RWPE2 (cell line): Measurements from ENCODE around the gene NFYC.
A peak's percentile ranks its signal among the peaks of the same experiment; 100 is the strongest.
"Not testable (repeated sequence)": the region's sequence is repeated elsewhere in the genome, so short reads cannot be mapped to it uniquely, and the experiment has no call there.

Source experiments
- ATAC-seq: fragments of 200-7000 bp; cut with Tn5 transposase; 3 replicates; pipeline ENCODE4 v1.9.1; 2021; ENCODE audit warnings: low read depth
- DNase-seq: peaks from one replicate; pipeline ENCODE4 v3.0.0-alpha.2; 2020; ENCODE audit warnings: low spot score
- H3K27ac ChIP-seq: fragments of 450-650 bp; 2 replicates; pipeline ENCODE4 v1.5.1; 2017; ENCODE audit warnings: mild to moderate bottlenecking; ENCODE audit not compliant: poor library complexity, severe bottlenecking
- H3K27me3 ChIP-seq: fragments of 250-450 bp; sonication (Bioruptor Pico); 2 replicates; pipeline ENCODE4 v1.5.1; 2021; ENCODE audit warnings: mild to moderate bottlenecking, moderate library complexity; ENCODE audit not compliant: insufficient read depth, poor library complexity, severe bottlenecking
- H3K36me3 ChIP-seq: fragments of 250-450 bp; sonication (Bioruptor Pico); 2 replicates; pipeline ENCODE4 v1.5.1; 2020; ENCODE audit warnings: low read depth, mild to moderate bottlenecking, moderate library complexity
- H3K4me1 ChIP-seq: fragments of 250-450 bp; sonication (Bioruptor Pico); 2 replicates; pipeline ENCODE4 v1.5.1; 2021; ENCODE audit warnings: mild to moderate bottlenecking, moderate library complexity; ENCODE audit not compliant: insufficient read depth, poor library complexity, severe bottlenecking
- H3K4me3 ChIP-seq: fragments of 250-450 bp; sonication (Bioruptor Pico); 2 replicates; pipeline ENCODE4 v1.5.1; 2021; ENCODE audit warnings: mild to moderate bottlenecking, moderate library complexity; ENCODE audit not compliant: severe bottlenecking
- H3K9me3 ChIP-seq: fragments of 250-450 bp; sonication (Bioruptor Pico); 2 replicates; pipeline ENCODE4 v1.5.1; 2021; ENCODE audit warnings: mild to moderate bottlenecking, moderate library complexity; ENCODE audit not compliant: severe bottlenecking
- CTCF ChIP-seq: fragments of 450-650 bp; IDR thresholded peaks from one replicate; pipeline ENCODE4 v1.5.1; 2017; ENCODE audit warnings: mild to moderate bottlenecking, moderate library complexity; ENCODE audit not compliant: poor library complexity, severe bottlenecking

NFYC gene

GRCh38 chr1:40720493-40720892 lies 29.0 kb downstream of the NFYC start:
- no peak for TF ChIP-seq CTCF
- H3K36me3 ChIP-seq: peaks cover 4% of the 10 kb centered on the region
- H3K27ac ChIP-seq: no peak overlapping the region
- H3K4me3 ChIP-seq: no peak overlapping the region
- H3K9me3 ChIP-seq: peaks cover 2% of the 10 kb centered on the region
- ATAC-seq (no peak), DNase-seq (no peak)
- H3K4me1 ChIP-seq: peaks cover 3% of the 10 kb centered on the region
- no peaks in the 10 kb centered on the region for H3K27me3 ChIP-seq

GRCh38 chr1:40722622-40723021 lies 31.1 kb downstream of the NFYC start:
- no peak overlapping the region for H3K27ac ChIP-seq
- no peak for TF ChIP-seq CTCF
- peaks cover 5% of the 10 kb centered on the region for H3K4me1 ChIP-seq
- H3K27me3 ChIP-seq: no peaks in the 10 kb centered on the region
- H3K9me3 ChIP-seq: peaks cover 2% of the 10 kb centered on the region
- peaks cover 4% of the 10 kb centered on the region for H3K36me3 ChIP-seq
- H3K4me3 ChIP-seq: no peak overlapping the region
- DNase-seq (no peak), ATAC-seq (no peak)

GRCh38 chr1:40723196-40723955 lies 31.9 kb downstream of the NFYC start:
- peaks cover 9% of the 10 kb centered on the region for H3K4me1 ChIP-seq
- no peak for ATAC-seq
- H3K36me3 ChIP-seq: peaks cover 4% of the 10 kb centered on the region
- H3K27me3 ChIP-seq: no peaks in the 10 kb centered on the region
- no peak overlapping the region for H3K4me3 ChIP-seq
- no peak for DNase-seq
- no peak for TF ChIP-seq CTCF
- H3K9me3 ChIP-seq: peaks cover 2% of the 10 kb centered on the region
- no peak overlapping the region for H3K27ac ChIP-seq

GRCh38 chr1:40727662-40728061 lies 36.2 kb downstream of the NFYC start:
- not testable (repeated sequence) for H3K4me3 ChIP-seq, H3K9me3 ChIP-seq, H3K36me3 ChIP-seq, H3K4me1 ChIP-seq, H3K27me3 ChIP-seq, DNase-seq
- H3K27ac ChIP-seq: peak overlapping the region; percentile 24
- ATAC-seq: peak; percentile 61

GRCh38 chr1:40729316-40729862 lies 37.9 kb downstream of the NFYC start:
- not testable (repeated sequence) for H3K36me3 ChIP-seq, H3K9me3 ChIP-seq, H3K27me3 ChIP-seq, ATAC-seq, H3K27ac ChIP-seq, H3K4me1 ChIP-seq, DNase-seq, H3K4me3 ChIP-seq

- H3K27me3 ChIP-seq: no peaks in the 10 kb centered on the region
- H3K4me1 ChIP-seq: peaks cover 16% of the 10 kb centered on the region
- no peak overlapping the region for H3K27ac ChIP-seq
- ATAC-seq: no peak
- no peak overlapping the region for H3K4me3 ChIP-seq
- DNase-seq: no peak
- H3K36me3 ChIP-seq: no peaks in the 10 kb centered on the region
- no peaks in the 10 kb centered on the region for H3K9me3 ChIP-seq
- no peak for TF ChIP-seq CTCF
Observed at GRCh38 chr1:40732756-40733301, 41.3 kb downstream of the NFYC start.
